ENCODE data around the gene USP12. TPM values are rescaled to one million over a fixed set of nuclear protein-coding genes. Genes with fewer than 3 reads are reported as not detected.
A peak's percentile ranks its signal among the peaks of the same experiment; 100 is the strongest.

The USP12 gene
- total RNA-seq, 4 donors from 2014 or later = 22.5 to 42.3 (median 31.4) TPM

- no peak for DNase-seq (ENCODE audit: low spot score)
- no peak for TF ChIP-seq CTCF (IDR thresholded peaks at IDR 0.05)
- no peak for ATAC-seq (ENCODE audit: low FRiP score)
Observed at GRCh38 chr13:27047081-27047480, 124.5 kb downstream of the USP12 start.

DNA sequence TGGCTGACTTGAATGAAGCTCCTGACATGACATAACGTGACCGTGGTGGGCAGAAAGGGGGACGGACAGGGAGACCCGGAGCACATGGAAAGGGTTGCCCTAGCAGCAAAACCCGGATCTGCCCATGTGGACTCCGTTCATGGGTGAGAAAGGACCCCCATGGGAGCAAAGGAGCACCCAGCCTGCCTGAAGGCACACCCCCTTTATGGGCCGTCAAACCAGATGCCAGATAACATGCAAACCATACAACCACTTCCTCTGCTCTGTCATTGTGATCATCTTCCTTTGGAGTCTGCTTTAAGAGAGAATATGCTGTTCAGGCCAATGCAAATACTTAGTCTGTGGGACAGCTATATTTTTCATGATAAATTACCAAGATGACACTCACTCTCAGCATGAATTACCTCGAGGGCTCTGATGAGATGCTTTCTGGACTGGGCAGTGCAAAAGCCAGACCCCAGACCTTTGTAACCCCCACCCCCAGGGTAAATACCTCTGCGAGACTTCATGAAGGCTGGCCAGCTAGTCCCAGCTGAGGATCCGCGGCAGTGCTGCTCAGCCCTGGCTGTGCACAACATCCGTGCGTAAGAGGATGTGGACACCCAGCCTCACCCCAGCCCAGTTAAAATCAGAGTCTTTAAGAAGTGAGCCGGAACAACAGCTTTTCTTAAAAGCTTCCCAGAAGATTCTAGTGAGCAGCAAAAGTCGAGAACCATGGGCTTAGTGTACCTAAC is 126.6 kb downstream of the USP12 start:
- DNase-seq (ENCODE audit: low spot score) (no peak), ATAC-seq (ENCODE audit: low FRiP score) (no peak)
- no peak for TF ChIP-seq CTCF (IDR thresholded peaks at IDR 0.05)

DNA sequence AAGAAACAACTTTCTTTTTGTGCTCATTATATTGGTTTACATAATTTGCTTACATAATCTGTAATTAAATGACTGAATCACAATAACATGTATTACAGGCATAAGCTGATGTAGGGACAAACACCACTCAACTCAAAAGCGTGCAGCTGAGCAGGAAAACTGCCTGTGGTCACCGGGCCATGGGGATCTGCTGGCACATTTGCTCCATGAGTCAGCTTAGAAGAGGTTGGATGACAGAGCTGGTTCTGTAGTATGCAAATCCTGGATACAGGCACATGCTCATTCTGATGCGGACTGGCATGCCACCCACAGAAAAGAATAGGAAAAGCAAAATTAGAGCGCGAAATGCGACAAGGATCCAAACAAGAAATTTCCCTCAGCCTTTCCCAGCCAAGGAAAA is 128.6 kb downstream of the USP12 start:
- peak; percentile 64 for ATAC-seq (ENCODE audit: low FRiP score)
- no peak for TF ChIP-seq CTCF (IDR thresholded peaks at IDR 0.05)
- no peak for DNase-seq (ENCODE audit: low spot score)

DNA sequence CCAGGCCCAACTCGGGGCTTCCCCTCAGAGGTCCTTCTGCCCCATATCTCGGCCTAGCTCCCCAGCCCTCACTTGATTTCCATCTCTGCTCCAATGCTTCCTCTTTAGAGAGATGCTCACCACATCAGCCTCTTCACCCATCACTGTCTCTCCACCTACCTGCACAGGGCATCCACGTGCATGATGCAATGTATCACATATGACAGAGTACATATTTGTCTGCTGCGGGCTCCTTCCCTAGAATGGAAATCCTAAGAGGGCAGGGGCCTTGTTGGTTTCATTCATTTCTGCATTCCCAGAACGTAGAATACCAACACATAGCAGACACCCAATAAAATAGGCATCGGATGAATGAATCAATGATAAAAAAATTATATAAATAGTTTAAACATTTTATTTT is 130.3 kb downstream of the USP12 start:
- DNase-seq (ENCODE audit: low spot score) = no peak
- ATAC-seq (ENCODE audit: low FRiP score) = no peak
- no peak for TF ChIP-seq CTCF (IDR thresholded peaks at IDR 0.05)

DNA sequence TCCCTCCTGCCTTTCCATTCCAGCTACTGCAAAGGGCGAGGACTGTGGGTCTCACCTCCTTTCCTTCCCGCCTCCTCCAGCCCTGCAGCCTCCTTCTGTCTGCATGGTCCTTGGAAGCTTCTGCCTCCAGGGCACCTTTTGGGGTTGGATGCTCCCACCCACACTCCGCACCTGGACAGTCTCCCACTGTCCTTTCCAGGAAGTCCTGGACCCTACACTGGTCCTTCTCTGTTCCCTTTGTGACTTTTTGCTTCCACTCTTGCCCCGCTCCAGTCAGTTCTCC is 130.8 kb downstream of the USP12 start:
- TF ChIP-seq CTCF (IDR thresholded peaks at IDR 0.05) = no peak
- DNase-seq (ENCODE audit: low spot score) (no peak), ATAC-seq (ENCODE audit: low FRiP score) (no peak)

DNA sequence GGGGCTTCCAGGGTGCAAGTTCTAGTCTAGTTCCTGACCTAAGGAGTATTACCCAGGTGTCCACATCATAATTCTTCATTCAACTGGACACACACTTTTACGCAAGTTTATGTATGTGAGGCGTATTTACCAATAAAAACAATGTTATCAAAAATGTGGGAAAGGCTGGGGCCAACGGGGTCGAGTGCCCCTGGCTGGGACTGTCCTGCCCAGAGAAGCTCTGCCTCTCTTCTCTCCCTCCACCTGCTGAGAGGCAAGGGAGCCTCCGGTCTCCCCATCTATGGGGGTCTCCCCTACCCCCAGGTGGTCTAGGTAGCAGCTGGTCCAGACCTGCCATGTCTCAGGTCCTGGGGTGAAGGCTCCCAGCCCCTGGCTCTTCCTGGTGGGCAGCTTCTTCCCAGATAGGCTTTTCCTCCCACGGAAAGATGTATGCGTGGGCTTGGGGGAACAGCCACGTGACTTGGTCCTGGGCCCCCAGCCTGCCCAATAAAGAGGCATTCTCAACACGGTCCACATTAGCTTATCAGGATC is 132.4 kb downstream of the USP12 start:
- DNase-seq (ENCODE audit: low spot score) = no peak
- ATAC-seq (ENCODE audit: low FRiP score) = no peak
- TF ChIP-seq CTCF (IDR thresholded peaks at IDR 0.05) = no peak

DNA sequence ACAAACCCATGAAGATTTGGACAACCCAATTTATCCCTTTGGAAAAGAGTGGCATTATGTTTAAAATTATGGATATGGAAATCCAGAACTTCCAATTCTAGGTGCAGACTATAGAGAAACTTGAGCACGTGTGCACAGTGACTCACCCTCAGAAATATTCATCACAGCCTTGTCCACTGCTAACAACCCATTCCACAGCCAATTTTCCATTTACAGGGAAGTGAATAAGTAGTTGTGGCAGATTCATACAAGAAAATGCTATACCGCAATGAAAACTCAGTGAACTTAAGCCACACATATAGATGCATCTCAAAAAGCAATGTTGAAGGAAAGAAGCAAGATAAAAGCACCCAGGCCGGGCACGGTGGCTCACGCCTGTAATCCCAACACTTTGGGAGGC is 133.3 kb downstream of the USP12 start:
- no peak for DNase-seq (ENCODE audit: low spot score)
- no peak for TF ChIP-seq CTCF (IDR thresholded peaks at IDR 0.05)
- peak; percentile 52 for ATAC-seq (ENCODE audit: low FRiP score)
